WTC11 (cell line): ENCODE measurements around the gene SLC6A4. TPM values are rescaled to one million over a fixed set of nuclear protein-coding genes. Genes with fewer than 3 reads are reported as not detected.

Source experiments
- ATAC-seq: fragments of 200-7000 bp; cut with Tn5 transposase; 2 replicates; pipeline ENCODE4 v1.10.0; 2021; ENCODE audit warnings: mild to moderate bottlenecking, moderate library complexity
- CTCF ChIA-PET: fragments of 300-600 bp; sonication (Branson Sonifier 250); formaldehyde crosslinking; loops from one replicate; lab custom pipeline; 2021; ENCODE audit warnings: antibody characterized with exemption; lab: Charles Lee
- POLR2A ChIA-PET: fragments of 350-600 bp; sonication (Branson Sonifier 250); formaldehyde crosslinking; loops from one replicate; lab custom pipeline; 2021; ENCODE audit warnings: antibody characterized with exemption; lab: Charles Lee
- DNase-seq: peaks from one replicate; pipeline ENCODE4 v3.0.0; 2021; ENCODE audit warnings: low spot score
- H3K27ac Mint-ChIP-seq: 2 replicates; pipeline ENCODE4 v1.8.0; 2021; ENCODE audit warnings: mixed read lengths
- H3K27me3 Mint-ChIP-seq: 2 replicates; pipeline ENCODE4 v1.8.0; 2021; ENCODE audit warnings: low read depth, mild to moderate bottlenecking, moderate library complexity, mixed read lengths
- H3K36me3 Mint-ChIP-seq: 2 replicates; pipeline ENCODE4 v1.8.0; 2021; ENCODE audit warnings: mixed read lengths
- H3K4me1 Mint-ChIP-seq: 2 replicates; pipeline ENCODE4 v1.8.0; 2022; ENCODE audit warnings: mixed read lengths
- H3K4me3 Mint-ChIP-seq: 2 replicates; pipeline ENCODE4 v1.8.0; 2021; ENCODE audit warnings: mild to moderate bottlenecking, moderate library complexity, mixed read lengths
- H3K9me3 Mint-ChIP-seq: 2 replicates; pipeline ENCODE4 v1.8.0; 2021; ENCODE audit warnings: mixed read lengths
- AFF4 ChIP-seq: sonication (generic); formaldehyde crosslinking; IDR thresholded peaks from 2 replicates; pipeline ENCODE4 v1.8.1; 2023; ENCODE audit warnings: mild to moderate bottlenecking, missing genetic modification reagents, borderline replicate concordance
- AR ChIP-seq: fragments of 250-450 bp; sonication (Bioruptor Pico); IDR thresholded peaks from 2 replicates; pipeline ENCODE4 v1.9.0; 2021; ENCODE audit warnings: mild to moderate bottlenecking
- ATF1 ChIP-seq: sonication (generic); formaldehyde crosslinking; IDR thresholded peaks from 2 replicates; pipeline ENCODE4 v1.8.1; 2023; ENCODE audit warnings: mild to moderate bottlenecking, moderate library complexity, missing genetic modification reagents
- ATF2 ChIP-seq: sonication (generic); formaldehyde crosslinking; IDR thresholded peaks from 2 replicates; pipeline ENCODE4 v1.8.1; 2022; ENCODE audit warnings: low read depth, missing genetic modification reagents, borderline replicate concordance
- FOXP1 ChIP-seq: sonication (generic); formaldehyde crosslinking; IDR thresholded peaks from 2 replicates; pipeline ENCODE4 v1.8.0; 2022; ENCODE audit warnings: missing genetic modification reagents, mild to moderate bottlenecking, moderate library complexity, borderline replicate concordance
- GRHL2 ChIP-seq: fragments of 250-450 bp; sonication (Bioruptor Pico); IDR thresholded peaks from 2 replicates; pipeline ENCODE4 v1.8.0; 2022; ENCODE audit warnings: mild to moderate bottlenecking, moderate library complexity; ENCODE audit not compliant: insufficient replicate concordance, severe bottlenecking
- HMGXB4 ChIP-seq: sonication (generic); formaldehyde crosslinking; IDR thresholded peaks from 2 replicates; pipeline ENCODE4 v1.8.1; 2023; ENCODE audit warnings: mild to moderate bottlenecking, moderate library complexity, missing genetic modification reagents
- JAZF1 ChIP-seq: fragments of 250-450 bp; sonication (Bioruptor Pico); IDR thresholded peaks from 2 replicates; pipeline ENCODE4 v1.9.0; 2021; ENCODE audit warnings: moderate library complexity, mild to moderate bottlenecking, inconsistent platforms
- PREB ChIP-seq: sonication (generic); formaldehyde crosslinking; IDR thresholded peaks from 2 replicates; pipeline ENCODE4 v1.8.1; 2022; ENCODE audit warnings: mild to moderate bottlenecking, missing genetic modification reagents, moderate library complexity, borderline replicate concordance
- PRRX2 ChIP-seq: fragments of 250-450 bp; sonication (Bioruptor Pico); IDR thresholded peaks from 2 replicates; pipeline ENCODE4 v1.8.0; 2021; ENCODE audit warnings: mild to moderate bottlenecking
- TCF7 ChIP-seq: sonication (generic); formaldehyde crosslinking; IDR thresholded peaks from 2 replicates; pipeline ENCODE4 v1.8.0; 2022; ENCODE audit warnings: mild to moderate bottlenecking, low read depth, missing genetic modification reagents, moderate library complexity
- TEAD1 ChIP-seq: sonication (generic); formaldehyde crosslinking; IDR thresholded peaks from 2 replicates; pipeline ENCODE4 v1.8.0; 2022; ENCODE audit warnings: mild to moderate bottlenecking, missing genetic modification reagents
- ZNF317 ChIP-seq: sonication (generic); formaldehyde crosslinking; IDR thresholded peaks from 2 replicates; pipeline ENCODE4 v1.8.1; 2023; ENCODE audit warnings: low read depth, mild to moderate bottlenecking, moderate library complexity, missing genetic modification reagents, borderline replicate concordance
- ZNF396 ChIP-seq: fragments of 250-450 bp; sonication (Bioruptor Pico); IDR thresholded peaks from 2 replicates; pipeline ENCODE4 v1.8.0; 2021; ENCODE audit warnings: mild to moderate bottlenecking, moderate library complexity, borderline replicate concordance
- ZNF512 ChIP-seq: sonication (generic); formaldehyde crosslinking; IDR thresholded peaks from 2 replicates; pipeline ENCODE4 v1.8.1; 2022; ENCODE audit warnings: missing genetic modification reagents, borderline replicate concordance
- ZNF532 ChIP-seq: fragments of 250-450 bp; sonication (Bioruptor Pico); IDR thresholded peaks from 2 replicates; pipeline ENCODE4 v1.9.0; 2021; ENCODE audit warnings: mild to moderate bottlenecking, borderline replicate concordance
- total RNA-seq: library from RNA; stranded (reverse); gene quantifications from 3 replicates; pipeline ENCODE4 v1.2.3, GENCODE V29; 2021

SLC6A4 gene
- total RNA-seq, 1 experiment from 2014 or later, result 0.13 TPM

- TF ChIP-seq PREB (CRISPR knock-in tag) (no peak), JAZF1 (CRISPR knock-in tag) (no peak), ZNF512 (no peak), FOXP1 (no peak), ATF2 (CRISPR knock-in tag) (no peak), ATF1 (CRISPR knock-in tag) (no peak), HMGXB4 (no peak)
These were observed 6.5 kb downstream of the SLC6A4 start (continued) for GRCh38 chr17:30229012-30229411.

- ATAC-seq, result no peak
- H3K36me3 Mint-ChIP-seq, result no peaks in the 10 kb centered on the region
- DNase-seq, result no peak
- H3K27me3 Mint-ChIP-seq, result peaks cover 14% of the 10 kb centered on the region
- no peaks in the 10 kb centered on the region for H3K9me3 Mint-ChIP-seq
- POLR2A ChIA-PET, result no interaction called here
- no peak overlapping the region for H3K4me3 Mint-ChIP-seq
- H3K27ac Mint-ChIP-seq, result no peak overlapping the region
- peaks cover 11% of the 10 kb centered on the region; the same call in 1 of the 2 replicates for H3K4me1 Mint-ChIP-seq
- CTCF ChIA-PET, result no interaction called here
- TF ChIP-seq ZNF512, result no peak
- no peak for TF ChIP-seq TCF7
- no peak for TF ChIP-seq TEAD1 (CRISPR knock-in tag)
- TF ChIP-seq ZNF532 (CRISPR knock-in tag), result no peak
- TF ChIP-seq AFF4, result no peak
- no peak for TF ChIP-seq ZNF396 (CRISPR knock-in tag)
- TF ChIP-seq ZNF317 (CRISPR knock-in tag), result no peak
- TF ChIP-seq PRRX2 (CRISPR knock-in tag), result no peak
- TF ChIP-seq AR (CRISPR knock-in tag), result no peak
- TF ChIP-seq GRHL2 (CRISPR knock-in tag), result no peak
These were observed 7.5 kb downstream of the SLC6A4 start for GRCh38 chr17:30228011-30228410.
